Measurements from ENCODE around the gene MSANTD2.

GRCh38 chr11:124752471-124753102 is 47.6 kb downstream of the MSANTD2 start:
- TF ChIP-seq CTCF (IDR thresholded peaks at IDR 0.05; ENCODE audit: low read depth, low read length): no peak
- no peak for TF ChIP-seq EZH2phosphoT487 (IDR thresholded peaks at IDR 0.05; ENCODE audit: low read depth)
